GM20431 (cell line): Measurements from ENCODE around the gene CSTF2T.
"Not testable (repeated sequence)": the region's sequence is repeated elsewhere in the genome, so short reads cannot be mapped to it uniquely, and the experiment has no call there.

Experiments used
- in situ Hi-C: fragments of 300-500 bp; cut with MseI, MboI; formaldehyde crosslinking; loops from one replicate; pipeline ENCODE4 v1.15.0; 2020; ENCODE audit warnings: low sequenced_read_pairs; ENCODE audit not compliant: unreplicated experiment

Gene CSTF2T

GRCh38 chr10:51698473-51699063, 827 bp downstream of the CSTF2T start:
- in situ Hi-C loops, result no loop called here

DNA sequence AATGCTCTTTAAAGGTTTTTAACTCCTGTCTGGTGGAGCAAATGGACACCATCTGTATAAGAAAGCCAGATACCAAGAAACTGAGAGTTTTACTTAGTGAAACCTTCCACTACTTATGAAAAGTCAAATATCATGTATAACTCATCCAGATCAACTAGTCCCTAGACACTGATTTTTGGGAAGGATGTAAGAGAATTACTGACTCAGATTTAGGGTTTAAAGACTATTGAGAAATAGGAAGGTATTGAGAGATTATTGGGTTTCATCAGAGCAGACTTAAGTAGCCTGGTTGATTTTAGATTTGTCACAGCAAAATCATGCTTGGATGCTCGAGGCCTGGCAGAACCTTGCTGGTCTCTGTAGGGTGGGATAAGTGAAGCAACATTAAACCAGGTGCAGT, 3.1 kb downstream of the CSTF2T start:
- in situ Hi-C loops, result no loop called here

GRCh38 chr10:51694086-51694768, 5.2 kb downstream of the CSTF2T start:
- in situ Hi-C loops, result no loop called here

- in situ Hi-C loops, result no loop called here
Observed at GRCh38 chr10:51691135-51691534, 8.3 kb downstream of the CSTF2T start.

GRCh38 chr10:51689536-51689935, 9.9 kb downstream of the CSTF2T start:
- in situ Hi-C loops, result no loop called here

GRCh38 chr10:51688826-51689225, 10.6 kb downstream of the CSTF2T start:
- in situ Hi-C loops, result not testable (repeated sequence)

DNA sequence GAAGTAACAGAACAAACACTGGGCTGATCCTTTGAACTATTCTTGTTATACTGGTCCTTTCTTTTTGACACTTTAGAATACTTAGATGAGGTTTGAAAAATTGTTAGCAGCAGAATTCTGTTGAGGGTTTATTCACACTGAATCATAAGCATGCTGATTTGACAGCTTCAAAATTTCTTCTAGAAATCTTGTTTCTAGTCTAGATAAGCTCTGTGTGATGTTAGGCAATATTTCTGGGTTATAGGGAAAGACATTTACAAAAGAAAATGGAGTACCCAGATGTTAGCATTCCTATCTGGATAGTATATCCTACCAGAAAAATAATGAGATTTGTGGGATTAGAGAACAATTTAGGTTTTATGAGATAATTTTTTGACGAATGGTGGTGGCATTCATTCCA, 12.1 kb downstream of the CSTF2T start:
- in situ Hi-C loops, result no loop called here

DNA sequence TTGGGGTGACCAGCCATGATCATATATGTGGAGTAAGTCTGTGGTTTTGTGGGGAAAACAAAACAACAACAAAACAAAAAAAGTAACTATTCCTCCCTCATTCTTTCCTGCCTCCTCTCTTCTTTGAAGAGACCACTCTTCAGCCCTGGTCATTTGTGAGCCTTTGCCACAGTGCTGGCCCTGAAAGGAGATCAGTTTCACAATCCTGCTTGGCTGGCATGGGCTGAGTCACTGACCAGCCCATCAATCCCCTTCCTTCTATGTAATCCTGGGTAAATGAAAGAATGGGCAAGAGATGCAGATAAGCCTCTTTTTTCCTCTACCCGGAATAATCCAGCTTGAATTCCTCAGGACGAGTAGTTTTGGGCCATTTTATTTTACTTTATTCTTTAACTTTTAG, 13.6 kb downstream of the CSTF2T start:
- in situ Hi-C loops, result no loop called here

DNA sequence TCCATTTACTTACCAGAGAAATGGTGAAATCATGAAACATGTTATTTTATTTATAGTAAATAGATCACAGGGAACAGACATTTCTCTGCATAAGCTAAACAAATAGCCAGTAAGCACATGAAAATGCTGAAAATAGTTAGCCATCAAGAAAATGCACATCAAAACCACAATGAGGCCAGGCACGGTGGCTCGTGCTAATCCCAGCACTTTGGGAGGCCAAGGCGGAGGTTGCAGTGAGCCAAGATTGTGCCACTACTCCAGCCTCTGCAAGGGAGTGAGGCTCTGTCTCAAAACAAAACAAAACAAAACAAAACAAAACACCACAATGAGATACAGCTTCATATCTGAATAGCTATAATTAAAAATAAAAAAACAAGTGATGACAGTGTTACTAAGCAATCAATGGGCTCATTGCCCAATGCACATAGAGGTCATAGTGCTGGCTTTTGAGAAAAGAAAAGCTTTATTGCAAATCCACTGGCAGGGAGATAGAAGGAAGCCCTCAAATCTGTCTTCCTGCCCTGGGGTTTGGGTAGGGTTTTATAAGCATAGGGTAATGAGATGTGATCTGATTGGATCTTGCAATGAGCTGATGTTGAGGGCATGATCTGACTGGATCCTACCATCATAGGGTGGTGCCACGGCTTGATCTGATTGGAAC, 16.2 kb downstream of the CSTF2T start:
- in situ Hi-C loops, result no loop called here

DNA sequence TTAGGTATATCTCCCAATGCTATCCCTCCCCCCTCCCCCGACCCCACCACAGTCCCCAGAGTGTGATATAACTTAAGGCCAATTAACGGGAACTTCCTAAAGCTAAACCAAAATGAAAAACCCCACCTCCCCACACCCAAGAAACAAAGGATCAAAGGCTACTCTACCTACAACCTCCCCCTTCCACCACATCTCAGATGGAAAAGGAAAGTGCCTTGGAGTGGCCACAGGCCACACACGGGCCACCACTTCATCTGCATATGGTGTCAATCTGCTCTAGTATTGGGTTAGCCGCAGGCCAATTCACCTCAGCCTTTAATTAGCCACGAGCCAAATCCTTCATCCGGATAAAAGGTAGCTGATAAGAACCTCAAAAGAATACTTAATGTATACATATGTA, 19.6 kb downstream of the CSTF2T start:
- in situ Hi-C loops, result no loop called here

GRCh38 chr10:51675088-51675487, 24.3 kb downstream of the CSTF2T start:
- in situ Hi-C loops, result no loop called here

- in situ Hi-C loops, result no loop called here
Observed at GRCh38 chr10:51672039-51672535, 27.3 kb downstream of the CSTF2T start.

GRCh38 chr10:51669041-51669440, 30.4 kb downstream of the CSTF2T start:
- in situ Hi-C loops, result no loop called here

- in situ Hi-C loops, result no loop called here
Observed at GRCh38 chr10:51668336-51668689, 31.1 kb downstream of the CSTF2T start.

- in situ Hi-C loops, result no loop called here
Observed at GRCh38 chr10:51667678-51668335, 31.6 kb downstream of the CSTF2T start.

DNA sequence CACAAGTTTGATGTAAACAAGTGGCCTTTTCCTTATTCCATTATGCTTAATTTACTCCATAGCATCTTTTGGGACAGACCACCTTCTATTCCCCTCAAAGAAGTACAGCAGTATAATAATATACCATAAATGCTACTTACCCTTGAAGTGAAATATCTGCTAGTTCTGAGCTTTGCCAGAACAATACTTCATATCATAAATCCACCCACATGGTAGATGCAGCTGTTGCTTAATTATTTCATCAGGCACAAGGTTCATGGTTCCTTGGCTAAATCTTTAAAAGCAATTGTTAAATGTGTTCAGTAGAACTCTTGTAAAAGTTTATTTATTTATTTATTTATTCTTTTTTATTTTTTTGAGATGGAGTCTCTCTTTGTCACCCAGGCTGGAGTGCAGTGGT, 32.9 kb downstream of the CSTF2T start:
- in situ Hi-C loops, result no loop called here

DNA sequence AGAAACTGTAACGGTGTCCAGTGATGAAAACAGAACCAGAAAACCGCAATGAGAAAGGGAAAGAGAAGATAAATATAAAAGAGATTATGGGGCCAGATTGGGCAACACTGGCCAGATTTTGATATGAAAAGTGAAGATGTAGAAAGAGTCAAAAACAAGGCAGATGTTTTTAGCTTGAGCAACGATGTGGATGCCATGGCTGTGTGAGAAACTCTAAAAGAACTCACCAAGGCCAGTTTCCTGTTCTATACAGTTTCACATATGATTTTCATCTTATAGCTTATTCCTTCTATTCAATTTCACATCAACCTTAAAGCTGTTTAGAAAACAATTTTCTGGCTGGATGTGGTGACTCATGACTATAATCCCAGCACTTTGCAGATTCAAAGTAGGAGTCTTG, 36.3 kb downstream of the CSTF2T start:
- in situ Hi-C loops, result no loop called here

DNA sequence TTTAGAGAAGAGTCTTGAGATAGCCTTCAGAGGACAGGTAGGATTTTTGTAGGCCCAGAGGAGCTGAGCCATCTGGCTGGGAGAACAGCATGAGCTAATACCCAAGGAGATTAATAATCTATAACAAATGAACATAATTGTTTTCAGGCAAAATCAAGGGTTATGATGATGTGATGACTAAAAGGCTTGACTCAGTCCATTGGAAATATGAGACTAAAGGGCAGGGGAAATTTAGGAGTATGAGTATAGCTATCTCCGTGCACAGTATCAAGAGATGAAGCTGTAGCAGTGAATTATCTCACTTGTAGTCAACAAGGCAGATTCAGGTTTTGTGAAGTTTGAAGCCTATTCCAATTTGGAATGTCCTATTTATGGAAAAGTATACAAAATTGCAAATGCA, 40.1 kb downstream of the CSTF2T start:
- in situ Hi-C loops, result no loop called here

DNA sequence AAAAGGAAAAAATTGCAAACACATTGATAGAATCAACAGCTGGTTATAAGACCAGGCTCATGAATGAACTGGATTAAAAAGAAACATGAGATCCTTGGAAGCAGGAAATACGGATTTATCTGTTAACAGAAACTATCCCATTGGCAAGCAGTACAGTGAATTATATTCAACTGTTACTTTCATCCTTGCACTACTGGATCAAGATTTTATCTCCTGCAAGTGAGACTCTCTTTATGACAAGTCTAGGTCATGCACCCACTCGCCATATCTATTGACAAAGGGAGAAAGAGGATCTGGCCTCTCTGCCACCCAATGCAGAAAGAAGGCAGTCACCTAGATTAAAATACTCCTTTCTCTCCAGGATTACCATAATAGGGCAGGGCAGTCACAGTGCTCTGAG, 41.4 kb downstream of the CSTF2T start:
- in situ Hi-C loops, result no loop called here

- in situ Hi-C loops, result no loop called here
Observed at GRCh38 chr10:51656503-51656902, 42.9 kb downstream of the CSTF2T start.

GRCh38 chr10:51654918-51655317, 44.5 kb downstream of the CSTF2T start:
- in situ Hi-C loops, result no loop called here
